Activated CD4-positive, alpha-beta T cell treated with anti-CD3 and anti-CD28 coated beads for 24 hours (primary cell): ENCODE data around the gene TBC1D16.
"Not testable (repeated sequence)": the region's sequence is repeated elsewhere in the genome, so short reads cannot be mapped to it uniquely, and the experiment has no call there.

Experiments used
- DNase-seq, 2 donors: peaks; one replicate each; pipeline ENCODE4 v3.0.0-alpha.2; 2020; ENCODE audit warnings: low read depth in 2 of 2

TBC1D16 gene

GRCh38 chr17:80051681-80052080 is 16.0 kb upstream of the TBC1D16 start:
- no peak for DNase-seq

- DNase-seq = no peak
Observed at GRCh38 chr17:80050706-80051105, 15.0 kb upstream of the TBC1D16 start.

DNA sequence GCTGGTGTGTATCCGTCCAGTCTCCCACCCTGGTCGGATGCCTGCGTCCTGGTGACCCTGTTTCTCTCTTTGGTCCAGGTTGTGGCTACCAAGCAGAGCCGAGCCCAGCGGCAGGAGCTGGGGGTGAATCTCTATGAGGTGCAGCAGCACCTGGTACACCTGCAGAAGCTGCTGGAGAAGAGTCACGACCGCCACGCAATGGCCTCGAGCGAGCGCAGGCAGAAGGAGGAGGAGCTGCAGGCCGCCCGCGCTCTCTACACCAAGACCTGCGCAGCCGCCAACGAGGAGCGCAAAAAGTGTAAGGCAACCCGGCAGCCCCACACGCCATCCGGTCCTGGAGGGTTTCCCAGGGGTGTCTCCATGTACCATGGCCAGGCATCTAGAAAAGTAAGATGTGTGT is 14.3 kb upstream of the TBC1D16 start:
- DNase-seq = no peak

- DNase-seq = no peak
Observed at GRCh38 chr17:80047176-80047575, 11.5 kb upstream of the TBC1D16 start.

GRCh38 chr17:80046709-80047108 is 11.0 kb upstream of the TBC1D16 start:
- DNase-seq = not testable (repeated sequence)

DNA sequence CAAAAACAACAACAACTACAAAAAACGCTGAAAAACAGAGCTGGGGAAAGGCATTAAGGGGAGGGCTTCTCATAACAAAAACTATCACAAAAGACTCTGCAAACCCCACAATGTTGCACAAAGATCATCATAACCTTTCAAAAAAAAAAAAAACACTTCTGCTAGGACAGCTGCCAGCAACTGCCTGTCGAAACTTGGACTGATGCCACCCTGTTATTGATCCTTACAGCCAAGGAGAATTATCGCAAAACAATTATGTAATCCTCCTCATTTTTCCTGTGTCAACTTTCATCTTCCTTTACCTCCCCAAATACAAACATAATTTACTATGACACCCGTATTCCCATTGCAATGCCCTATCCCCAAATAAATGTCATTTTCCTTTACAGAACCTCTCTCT is 10.0 kb upstream of the TBC1D16 start:
- no peak for DNase-seq

DNA sequence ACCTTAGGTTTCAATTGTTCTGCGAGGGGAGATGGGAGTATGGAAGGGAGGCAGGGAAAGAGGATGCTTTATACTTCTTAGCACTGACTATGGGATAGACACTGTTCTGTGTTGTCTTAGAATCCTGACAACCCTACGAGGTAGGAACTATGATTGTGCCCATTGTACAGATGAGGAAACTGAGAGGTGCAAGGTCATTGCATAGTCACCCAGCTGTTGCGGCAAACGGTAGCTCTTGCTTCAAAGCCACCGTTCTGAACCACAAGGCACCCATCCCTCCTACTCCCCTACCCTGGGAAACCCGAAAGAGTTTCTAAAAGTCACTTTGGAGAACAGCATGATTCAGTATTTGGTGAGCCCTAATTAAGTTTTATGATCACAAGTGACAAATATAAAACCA is 8.3 kb upstream of the TBC1D16 start:
- DNase-seq = no peak

- no peak for DNase-seq
Observed at GRCh38 chr17:80036715-80037477, 1.2 kb upstream of the TBC1D16 start.

DNA sequence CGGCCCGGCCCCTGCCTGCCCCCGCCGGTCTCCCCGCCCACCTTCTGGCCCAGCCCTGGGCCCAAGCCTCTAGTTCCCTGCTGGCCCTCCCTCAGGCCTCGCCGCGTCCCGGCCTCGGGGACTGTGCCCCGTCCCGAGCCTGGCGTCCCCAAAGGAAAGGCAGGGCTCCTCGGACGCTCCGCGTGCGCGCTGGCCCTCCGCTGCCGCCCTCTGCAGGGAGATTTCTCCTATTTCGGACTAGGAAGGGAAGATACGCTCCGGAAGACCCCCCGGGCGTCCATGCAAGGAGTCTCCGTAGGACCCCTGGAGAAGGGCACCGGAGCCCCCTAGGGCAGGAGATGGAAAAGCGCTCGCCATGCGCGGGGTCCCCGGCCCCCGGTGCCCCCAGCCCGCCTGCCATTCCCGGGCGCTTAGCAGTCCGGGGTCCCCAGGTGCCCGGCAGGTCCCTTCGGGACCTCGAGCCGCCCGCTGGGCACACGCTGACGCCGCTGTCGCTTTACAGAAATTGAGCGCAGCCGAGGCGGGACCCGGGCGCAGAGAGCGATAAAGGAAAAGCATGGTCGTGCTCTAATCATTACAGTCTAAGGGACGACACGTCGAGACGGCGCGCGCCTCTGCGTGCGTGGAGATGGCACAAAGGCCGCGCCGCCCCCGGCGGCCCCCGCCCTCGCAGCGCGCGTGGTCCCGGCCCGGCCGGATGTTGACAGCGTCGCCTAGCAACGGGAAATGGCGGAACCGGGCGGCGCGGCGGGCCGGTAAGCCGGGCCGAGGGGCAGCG is 454 bp upstream of the TBC1D16 start, which contains the start of gene CCDC40:
CCDC40 (plus strand) TSS at position 706 of the 778 bp plus-strand sequence; CDS start at position 727, 21 bp downstream.
- peak; percentile 35 to 56 for DNase-seq

- DNase-seq = no peak
Observed at GRCh38 chr17:80034791-80035686, 633 bp downstream of the TBC1D16 start.

GRCh38 chr17:80033840-80034239 is 1.8 kb downstream of the TBC1D16 start:
- DNase-seq = no peak

DNA sequence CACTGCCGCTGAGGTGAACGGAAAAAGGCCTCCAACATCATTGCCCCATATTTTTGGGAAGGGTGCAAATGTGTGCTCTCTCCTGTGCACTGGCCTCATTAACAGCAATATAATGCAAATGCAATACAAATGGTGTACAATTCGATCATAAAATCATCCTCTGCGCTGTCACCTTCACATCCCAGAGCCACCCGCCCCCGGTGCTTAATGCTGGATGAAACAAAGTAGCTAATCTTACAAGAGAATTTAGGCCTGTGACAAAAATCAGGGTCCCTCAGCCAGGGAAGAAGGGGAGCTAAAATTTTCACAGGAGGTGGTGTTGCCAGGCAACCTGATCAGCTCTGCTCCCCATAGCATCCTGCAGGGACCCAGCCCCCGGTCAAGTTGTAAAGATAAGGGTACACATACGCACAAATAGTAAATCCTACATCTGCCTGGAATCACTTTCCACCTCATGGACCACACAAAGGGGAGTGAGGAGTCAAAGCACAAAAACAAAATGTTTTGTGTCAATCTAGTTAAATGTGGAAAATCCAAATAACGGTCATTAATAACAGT is 3.0 kb downstream of the TBC1D16 start:
- no peak for DNase-seq

- no peak for DNase-seq
Observed at GRCh38 chr17:80031691-80032430, 3.8 kb downstream of the TBC1D16 start.

DNA sequence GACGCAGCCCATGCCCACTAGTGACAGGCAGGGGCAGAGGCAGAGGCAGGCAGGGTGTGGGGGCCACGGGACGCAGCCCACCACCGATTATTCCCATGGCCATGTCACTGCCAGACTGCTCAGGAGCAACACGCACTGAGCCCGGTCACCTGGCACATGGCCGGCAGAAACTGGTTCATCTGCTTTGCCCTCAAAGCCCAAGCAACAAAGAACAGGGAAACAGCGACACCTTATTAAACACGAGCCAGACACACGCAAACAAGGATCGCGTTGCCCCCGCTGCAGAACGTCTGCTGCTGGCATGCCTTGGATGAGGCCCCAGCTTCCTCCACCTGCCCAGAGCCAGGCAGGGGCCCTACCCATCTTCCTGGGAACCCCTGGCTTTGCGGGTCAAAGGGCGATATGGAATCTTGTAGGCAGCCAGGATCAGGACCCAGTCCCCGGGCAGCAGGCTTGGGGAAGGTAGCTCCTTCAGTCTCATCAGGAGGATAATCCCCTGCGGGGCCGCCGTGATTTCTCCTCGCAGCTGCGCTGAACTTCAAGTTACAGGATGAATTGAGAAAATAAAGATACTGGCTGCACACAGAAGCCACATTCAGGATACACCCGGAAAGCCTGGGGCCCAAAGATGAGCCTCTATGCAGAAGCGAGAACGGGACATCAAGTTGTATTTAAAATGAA is 4.8 kb downstream of the TBC1D16 start:
- DNase-seq = no peak

- no peak for DNase-seq
Observed at GRCh38 chr17:80029258-80029974, 6.3 kb downstream of the TBC1D16 start.

- no peak for DNase-seq
Observed at GRCh38 chr17:80028030-80028429, 7.6 kb downstream of the TBC1D16 start.

DNA sequence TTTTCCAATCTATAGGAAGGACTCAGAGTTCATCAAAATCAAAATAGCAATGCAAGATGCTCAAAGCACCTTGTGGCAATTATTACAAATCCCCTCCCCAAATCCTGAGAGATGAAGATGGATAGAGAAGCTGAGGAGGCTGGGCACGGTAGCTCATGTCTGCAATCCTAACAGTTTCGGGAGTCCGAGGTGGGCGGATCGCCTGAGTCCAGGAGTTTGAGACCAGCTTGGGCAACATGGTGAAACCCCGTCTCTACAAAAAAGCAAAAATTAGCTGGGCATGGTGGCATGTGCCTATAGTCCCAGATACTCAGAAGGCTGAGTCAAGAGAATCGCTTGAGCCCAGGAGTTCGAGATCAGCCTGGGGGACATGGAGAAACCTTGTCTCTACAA is 8.6 kb downstream of the TBC1D16 start:
- DNase-seq = no peak

- no peak for DNase-seq
Observed at GRCh38 chr17:80026359-80027042, 9.2 kb downstream of the TBC1D16 start.

DNA sequence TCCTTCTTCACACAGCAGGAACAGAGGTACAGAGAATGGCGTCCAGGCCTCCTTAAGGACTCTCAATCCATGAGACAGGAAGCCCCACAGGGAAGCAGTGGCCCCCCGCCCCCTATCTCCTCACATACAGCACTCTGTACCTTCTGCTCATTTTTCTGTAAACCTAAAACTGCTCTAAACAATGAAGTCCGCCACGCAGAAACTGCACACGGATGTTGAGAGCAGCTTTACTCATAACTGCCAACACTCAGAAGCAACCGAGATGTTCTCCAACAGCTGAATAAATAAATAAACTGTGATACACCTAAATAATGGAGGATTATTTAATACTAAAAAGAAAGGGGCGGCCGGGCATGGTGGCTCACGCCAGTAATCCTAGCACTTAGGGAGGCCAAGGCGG is 9.9 kb downstream of the TBC1D16 start:
- no peak for DNase-seq
